GM12878 (cell line): ENCODE data around the gene TMEM214.

ENCODE experiments used
- ASH2L ChIP-seq: fragments of 300-600, 200-600 bp; sonication (generic); IDR thresholded peaks from 2 replicates; pipeline ENCODE4 v1.6.1; 2017; ENCODE audit warnings: low read depth, mild to moderate bottlenecking, borderline replicate concordance
- CEBPB ChIP-seq, 2 experiments: fragments of 150-350 bp in 1 of 2; IDR thresholded peaks; 2 replicates each; pipeline ENCODE4 v1.6.1; 2012 to 2014; ENCODE audit warnings: low read depth in 2 of 2, low read length in 2 of 2, borderline replicate concordance in 1 of 2, inconsistent platforms in 1 of 2
- NFIC ChIP-seq: IDR thresholded peaks from 2 replicates; pipeline ENCODE4 v1.6.1; 2012; ENCODE audit warnings: low read depth, mild to moderate bottlenecking, inconsistent platforms, low read length, moderate library complexity
- NRF1 ChIP-seq: conservative IDR thresholded peaks from 2 replicates; pipeline ENCODE4 v1.6.1; 2011; ENCODE audit warnings: mild to moderate bottlenecking, low read depth, low read length, improper control_type of control experiment
- ZNF217 ChIP-seq: fragments of 450-650 bp; IDR thresholded peaks from 2 replicates; pipeline ENCODE4 v1.6.1; 2017; ENCODE audit warnings: antibody characterized with exemption, mild to moderate bottlenecking
- TF ChIP-seq, protein P1 (sequence below), 3 experiments: IDR thresholded peaks in 2 of 3; conservative IDR thresholded peaks in 1 of 3; 2 replicates each; pipeline ENCODE4 v1.5.1; 2011; ENCODE audit warnings: low read depth in 3 of 3, low read length in 3 of 3, mild to moderate bottlenecking in 3 of 3, control low read depth in 2 of 3, moderate library complexity in 2 of 3, inconsistent platforms in 1 of 3, mixed read lengths in 1 of 3; ENCODE audit not compliant: control insufficient read depth in 2 of 3, insufficient read depth in 1 of 3; ENCODE audit errors: extremely low read depth in 1 of 3
- TF ChIP-seq, protein P2 (sequence below): fragments of 450-650 bp; conservative IDR thresholded peaks from 2 replicates; pipeline ENCODE4 v1.6.1; 2017; ENCODE audit warnings: mild to moderate bottlenecking, moderate library complexity

DNA sequence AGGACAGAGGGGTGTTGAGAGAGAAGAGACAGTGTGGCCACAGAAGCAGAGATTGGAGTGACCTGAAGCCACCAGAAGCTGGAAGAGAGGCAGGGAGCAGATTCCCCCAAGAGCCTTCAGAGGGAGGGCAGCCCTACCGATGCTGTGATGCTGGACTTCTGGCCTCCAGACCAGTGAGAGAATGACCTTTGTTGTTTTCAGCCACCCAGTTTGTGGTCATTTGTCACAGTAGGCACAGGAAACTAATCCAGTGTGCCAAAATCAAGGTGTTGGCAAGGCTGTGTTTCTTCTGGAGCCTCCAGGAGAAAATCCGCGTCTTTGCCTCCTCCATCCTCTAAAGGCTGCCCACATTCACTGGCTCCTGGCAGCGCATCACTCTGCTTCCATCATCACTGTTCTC is 47.0 kb upstream of the TMEM214 start:
- TF ChIP-seq NRF1 (no peak), ZNF217 (no peak), CEBPB (IDR thresholded peaks at IDR 0.05; ENCODE audit: borderline replicate concordance in 1 of 2, low read depth in 2 of 2, low read length in 2 of 2) (no peak), NFIC (no peak), ASH2L (no peak)
- TF ChIP-seq, protein P1, sequence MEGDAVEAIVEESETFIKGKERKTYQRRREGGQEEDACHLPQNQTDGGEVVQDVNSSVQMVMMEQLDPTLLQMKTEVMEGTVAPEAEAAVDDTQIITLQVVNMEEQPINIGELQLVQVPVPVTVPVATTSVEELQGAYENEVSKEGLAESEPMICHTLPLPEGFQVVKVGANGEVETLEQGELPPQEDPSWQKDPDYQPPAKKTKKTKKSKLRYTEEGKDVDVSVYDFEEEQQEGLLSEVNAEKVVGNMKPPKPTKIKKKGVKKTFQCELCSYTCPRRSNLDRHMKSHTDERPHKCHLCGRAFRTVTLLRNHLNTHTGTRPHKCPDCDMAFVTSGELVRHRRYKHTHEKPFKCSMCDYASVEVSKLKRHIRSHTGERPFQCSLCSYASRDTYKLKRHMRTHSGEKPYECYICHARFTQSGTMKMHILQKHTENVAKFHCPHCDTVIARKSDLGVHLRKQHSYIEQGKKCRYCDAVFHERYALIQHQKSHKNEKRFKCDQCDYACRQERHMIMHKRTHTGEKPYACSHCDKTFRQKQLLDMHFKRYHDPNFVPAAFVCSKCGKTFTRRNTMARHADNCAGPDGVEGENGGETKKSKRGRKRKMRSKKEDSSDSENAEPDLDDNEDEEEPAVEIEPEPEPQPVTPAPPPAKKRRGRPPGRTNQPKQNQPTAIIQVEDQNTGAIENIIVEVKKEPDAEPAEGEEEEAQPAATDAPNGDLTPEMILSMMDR (IDR thresholded peaks at IDR 0.05 in 2 of 3, conservative IDR thresholded peaks at IDR 0.05 in 1 of 3; ENCODE audit: control insufficient read depth in 2 of 3, extremely low read depth in 1 of 3, insufficient read depth in 1 of 3, low read depth in 3 of 3, low read length in 3 of 3) = no peak
- TF ChIP-seq, protein P2, sequence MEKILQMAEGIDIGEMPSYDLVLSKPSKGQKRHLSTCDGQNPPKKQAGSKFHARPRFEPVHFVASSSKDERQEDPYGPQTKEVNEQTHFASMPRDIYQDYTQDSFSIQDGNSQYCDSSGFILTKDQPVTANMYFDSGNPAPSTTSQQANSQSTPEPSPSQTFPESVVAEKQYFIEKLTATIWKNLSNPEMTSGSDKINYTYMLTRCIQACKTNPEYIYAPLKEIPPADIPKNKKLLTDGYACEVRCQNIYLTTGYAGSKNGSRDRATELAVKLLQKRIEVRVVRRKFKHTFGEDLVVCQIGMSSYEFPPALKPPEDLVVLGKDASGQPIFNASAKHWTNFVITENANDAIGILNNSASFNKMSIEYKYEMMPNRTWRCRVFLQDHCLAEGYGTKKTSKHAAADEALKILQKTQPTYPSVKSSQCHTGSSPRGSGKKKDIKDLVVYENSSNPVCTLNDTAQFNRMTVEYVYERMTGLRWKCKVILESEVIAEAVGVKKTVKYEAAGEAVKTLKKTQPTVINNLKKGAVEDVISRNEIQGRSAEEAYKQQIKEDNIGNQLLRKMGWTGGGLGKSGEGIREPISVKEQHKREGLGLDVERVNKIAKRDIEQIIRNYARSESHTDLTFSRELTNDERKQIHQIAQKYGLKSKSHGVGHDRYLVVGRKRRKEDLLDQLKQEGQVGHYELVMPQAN = no peak
